Vagina (tissue), 2 donors: ENCODE results near the gene SLC24A1. TPM values are rescaled to one million over a fixed set of nuclear protein-coding genes. Genes with fewer than 3 reads are reported as not detected.

Experiments used
- DNase-seq, 2 donors: peaks; one replicate each; pipeline ENCODE4 v3.0.0-alpha.2; 2017; ENCODE audit errors: extremely low spot score in 2 of 2
- H3K27ac ChIP-seq: fragments of 200-600 bp; sonication (generic); one replicate; pipeline ENCODE4 v1.5.1; 2019
- H3K27me3 ChIP-seq: fragments of 200-600 bp; sonication (generic); one replicate; pipeline ENCODE4 v1.5.1; 2019
- H3K36me3 ChIP-seq, 2 donors: fragments of 200-600 bp; sonication (generic); one replicate each; pipeline ENCODE4 v1.5.1; 2017 to 2019
- H3K4me1 ChIP-seq: fragments of 200-600 bp; sonication (generic); one replicate; pipeline ENCODE4 v1.5.1; 2019
- H3K4me3 ChIP-seq, 2 donors: fragments of 200-600 bp; sonication (generic); 1 replicate in 1 of 2; 2 replicates in 1 of 2; pipeline ENCODE4 v1.5.1; 2016 to 2019
- H3K9me3 ChIP-seq: fragments of 200-600 bp; sonication (generic); one replicate; pipeline ENCODE4 v1.5.1; 2019
- POLR2A ChIP-seq, 2 donors: fragments of 450-650 bp; IDR thresholded peaks; one replicate each; pipeline ENCODE4 v1.6.1; 2017; ENCODE audit warnings: antibody characterized with exemption in 2 of 2, mild to moderate bottlenecking in 2 of 2, moderate library complexity in 2 of 2
- POLR2AphosphoS5 ChIP-seq, 2 donors: sonication (generic); formaldehyde crosslinking; IDR thresholded peaks; one replicate each; pipeline ENCODE4 v1.9.0; 2017; ENCODE audit warnings: antibody characterized with exemption in 2 of 2, mild to moderate bottlenecking in 2 of 2, low read depth in 1 of 2; ENCODE audit not compliant: insufficient read depth in 1 of 2
- intact Hi-C: fragments of 100-400 bp; cut with DNase I; formaldehyde crosslinking; loops from one replicate; pipeline ENCODE4 v1.15.1; 2023
- total RNA-seq: library from RNA; depleted of rRNA; stranded (reverse); fragments of >200 nt; gene quantifications from one replicate; pipeline ENCODE4 v1.2.3, GENCODE V29; 2016
- TF ChIP-seq, protein P1 (sequence below), 3 experiments: fragments of 450-650 bp in 2 of 3; fragments of 200-600 bp in 1 of 3; sonication (generic) in 1 of 3; IDR thresholded peaks; one replicate each; pipeline ENCODE4 v1.5.1; 2017 to 2019; ENCODE audit warnings: antibody characterized with exemption in 3 of 3, mild to moderate bottlenecking in 2 of 3, moderate library complexity in 2 of 3

SLC24A1 gene
- total RNA-seq, 1 donor from 2014 or later = 7.4 TPM

DNA sequence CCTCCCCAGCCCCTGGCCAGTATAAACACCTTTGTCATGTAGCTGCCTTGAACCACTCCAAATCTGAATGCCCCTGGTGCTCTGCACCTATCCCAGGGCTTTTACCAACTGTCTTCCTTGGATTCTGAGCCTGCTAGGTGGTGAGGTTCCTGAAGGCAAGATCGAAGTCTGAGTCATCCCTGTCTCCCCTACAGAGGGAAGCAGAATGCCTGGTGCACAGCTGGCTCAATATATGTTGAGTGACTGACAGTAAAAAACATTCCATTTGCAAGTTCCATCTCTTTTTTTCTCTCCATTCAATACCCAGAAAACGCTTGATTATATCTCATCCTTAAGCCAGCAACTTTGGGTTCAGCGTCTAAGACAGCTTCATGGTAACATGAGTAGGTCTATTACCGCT, 24.7 kb downstream of the SLC24A1 start:
- no peaks in the 10 kb centered on the region for H3K27me3 ChIP-seq
- H3K4me3 ChIP-seq = no peak overlapping the region
- no peaks in the 10 kb centered on the region for H3K36me3 ChIP-seq
- intact Hi-C loops = no loop called here
- H3K27ac ChIP-seq = no peak overlapping the region
- no peaks in the 10 kb centered on the region for H3K4me1 ChIP-seq
- H3K9me3 ChIP-seq = no peaks in the 10 kb centered on the region
- DNase-seq = no peak
- TF ChIP-seq POLR2AphosphoS5 (IDR thresholded peaks at IDR 0.05; ENCODE audit: insufficient read depth in 1 of 2, low read depth in 1 of 2) = no peak
- TF ChIP-seq POLR2A (IDR thresholded peaks at IDR 0.05) = no peak
- TF ChIP-seq, protein P1, sequence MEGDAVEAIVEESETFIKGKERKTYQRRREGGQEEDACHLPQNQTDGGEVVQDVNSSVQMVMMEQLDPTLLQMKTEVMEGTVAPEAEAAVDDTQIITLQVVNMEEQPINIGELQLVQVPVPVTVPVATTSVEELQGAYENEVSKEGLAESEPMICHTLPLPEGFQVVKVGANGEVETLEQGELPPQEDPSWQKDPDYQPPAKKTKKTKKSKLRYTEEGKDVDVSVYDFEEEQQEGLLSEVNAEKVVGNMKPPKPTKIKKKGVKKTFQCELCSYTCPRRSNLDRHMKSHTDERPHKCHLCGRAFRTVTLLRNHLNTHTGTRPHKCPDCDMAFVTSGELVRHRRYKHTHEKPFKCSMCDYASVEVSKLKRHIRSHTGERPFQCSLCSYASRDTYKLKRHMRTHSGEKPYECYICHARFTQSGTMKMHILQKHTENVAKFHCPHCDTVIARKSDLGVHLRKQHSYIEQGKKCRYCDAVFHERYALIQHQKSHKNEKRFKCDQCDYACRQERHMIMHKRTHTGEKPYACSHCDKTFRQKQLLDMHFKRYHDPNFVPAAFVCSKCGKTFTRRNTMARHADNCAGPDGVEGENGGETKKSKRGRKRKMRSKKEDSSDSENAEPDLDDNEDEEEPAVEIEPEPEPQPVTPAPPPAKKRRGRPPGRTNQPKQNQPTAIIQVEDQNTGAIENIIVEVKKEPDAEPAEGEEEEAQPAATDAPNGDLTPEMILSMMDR (IDR thresholded peaks at IDR 0.05) = no peak

DNA sequence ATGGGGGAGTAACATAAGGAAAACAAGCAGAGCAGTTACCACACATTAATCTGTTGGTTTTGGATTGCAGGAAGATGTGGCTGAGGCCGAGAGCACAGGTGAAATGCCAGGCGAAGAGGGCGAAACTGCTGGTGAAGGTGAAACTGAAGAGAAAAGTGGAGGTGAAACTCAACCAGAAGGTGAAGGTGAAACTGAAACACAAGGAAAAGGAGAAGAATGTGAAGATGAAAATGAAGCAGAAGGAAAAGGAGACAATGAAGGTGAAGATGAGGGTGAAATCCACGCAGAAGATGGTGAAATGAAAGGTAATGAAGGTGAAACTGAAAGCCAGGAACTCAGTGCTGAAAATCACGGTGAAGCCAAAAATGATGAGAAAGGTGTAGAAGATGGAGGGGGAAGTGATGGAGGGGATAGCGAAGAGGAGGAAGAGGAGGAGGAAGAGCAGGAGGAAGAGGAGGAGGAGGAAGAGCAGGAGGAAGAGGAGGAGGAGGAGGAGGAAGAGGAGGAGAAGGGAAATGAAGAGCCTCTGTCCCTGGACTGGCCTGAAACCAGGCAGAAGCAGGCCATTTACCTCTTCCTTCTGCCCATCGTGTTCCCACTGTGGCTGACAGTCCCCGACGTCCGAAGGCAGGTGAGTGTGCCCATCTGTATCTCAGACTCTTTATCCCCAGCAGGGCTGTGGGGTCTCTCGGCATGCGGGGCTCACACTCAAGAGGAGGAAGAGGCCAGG, 28.7 kb downstream of the SLC24A1 start:
- no peak overlapping the region for H3K4me3 ChIP-seq
- DNase-seq = no peak
- no peak overlapping the region for H3K27ac ChIP-seq
- H3K36me3 ChIP-seq = no peaks in the 10 kb centered on the region
- intact Hi-C loops = no loop called here
- H3K27me3 ChIP-seq = no peaks in the 10 kb centered on the region
- TF ChIP-seq POLR2A (IDR thresholded peaks at IDR 0.05) (no peak), POLR2AphosphoS5 (IDR thresholded peaks at IDR 0.05; ENCODE audit: insufficient read depth in 1 of 2, low read depth in 1 of 2) (no peak)
- TF ChIP-seq, protein P1 (IDR thresholded peaks at IDR 0.05) = no peak
- H3K4me1 ChIP-seq = no peaks in the 10 kb centered on the region
- no peaks in the 10 kb centered on the region for H3K9me3 ChIP-seq

DNA sequence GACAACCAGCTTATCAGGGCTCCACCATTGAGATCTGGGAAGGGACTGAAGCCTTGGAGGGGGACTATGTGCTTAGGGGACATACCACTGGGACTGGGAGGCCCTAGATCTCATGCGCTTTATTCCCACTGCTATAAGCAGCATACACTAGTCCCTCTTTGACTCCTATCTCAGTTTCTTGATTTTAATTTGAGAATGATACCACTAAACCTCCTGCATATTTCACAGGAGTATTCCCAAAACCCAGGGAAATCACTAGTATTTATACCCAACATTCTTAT, 29.2 kb downstream of the SLC24A1 start:
- intact Hi-C loops = no loop called here

DNA sequence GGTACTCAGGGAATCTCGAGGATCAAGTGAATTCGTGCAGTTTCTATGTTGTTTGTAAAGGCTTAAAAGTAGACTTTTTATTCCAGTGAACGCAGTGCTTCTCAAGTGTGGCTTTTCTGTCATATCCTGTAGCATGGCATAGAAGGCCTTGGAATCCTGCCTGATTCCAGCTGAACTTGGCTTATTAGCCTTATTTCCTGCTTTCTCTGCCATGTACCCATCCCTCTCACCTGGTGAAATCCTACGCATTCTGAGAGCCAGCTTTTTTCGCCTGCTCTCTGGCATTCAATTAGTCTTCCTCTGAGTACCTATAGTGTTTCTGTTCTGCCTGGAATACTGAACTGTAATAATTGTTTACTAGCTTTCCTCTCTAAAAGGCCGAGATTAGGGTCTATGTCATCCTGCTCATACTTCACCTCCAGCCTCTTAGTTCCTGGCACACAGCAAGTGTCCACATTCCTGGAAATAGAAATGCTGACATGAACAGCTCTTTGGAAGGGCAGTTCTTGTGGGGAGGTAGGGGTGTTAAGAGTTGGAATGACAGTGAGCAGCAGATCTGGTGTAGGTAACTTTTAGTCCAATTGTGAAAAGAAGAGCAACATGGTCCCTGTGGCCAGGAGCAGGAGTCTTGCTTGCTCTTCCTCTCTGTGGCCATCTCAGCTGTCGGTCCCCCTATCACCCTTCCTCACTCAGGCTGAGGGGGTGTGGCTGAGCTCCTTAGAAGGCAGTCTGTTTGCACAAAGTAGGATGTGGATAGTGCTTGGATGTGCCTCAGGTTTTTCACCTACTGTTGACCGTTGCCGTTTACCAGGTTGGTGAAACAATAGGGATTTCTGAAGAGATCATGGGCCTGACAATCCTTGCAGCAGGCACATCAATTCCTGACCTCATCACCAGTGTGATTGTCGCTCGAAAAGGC, 30.4 kb downstream of the SLC24A1 start:
- intact Hi-C loops = no loop called here
- Histone ChIP-seq H3K27me3 (no peaks in the 10 kb centered on the region), H3K9me3 (no peaks in the 10 kb centered on the region), H3K4me3 (no peak overlapping the region), H3K27ac (no peak overlapping the region), H3K36me3 (peaks cover 0 to 6% of the 10 kb centered on the region in 2 donors), H3K4me1 (no peaks in the 10 kb centered on the region)
- TF ChIP-seq POLR2AphosphoS5 (IDR thresholded peaks at IDR 0.05; ENCODE audit: insufficient read depth in 1 of 2, low read depth in 1 of 2) (no peak), POLR2A (IDR thresholded peaks at IDR 0.05) (no peak)
- TF ChIP-seq, protein P1 (IDR thresholded peaks at IDR 0.05) = no peak
- no peak for DNase-seq

More for the DNA sequence above, 29.2 kb downstream of the SLC24A1 start:
- no peak overlapping the region for H3K4me3 ChIP-seq
- no peak for DNase-seq
- H3K27me3 ChIP-seq = no peaks in the 10 kb centered on the region
- no peak for TF ChIP-seq POLR2A (IDR thresholded peaks at IDR 0.05)
- TF ChIP-seq, protein P1 (IDR thresholded peaks at IDR 0.05) = no peak
- TF ChIP-seq POLR2AphosphoS5 (IDR thresholded peaks at IDR 0.05; ENCODE audit: insufficient read depth in 1 of 2, low read depth in 1 of 2) = no peak
- no peaks in the 10 kb centered on the region for H3K4me1 ChIP-seq
- peaks cover 0 to 4% of the 10 kb centered on the region in 2 donors for H3K36me3 ChIP-seq
- no peaks in the 10 kb centered on the region for H3K9me3 ChIP-seq
- no peak overlapping the region for H3K27ac ChIP-seq

DNA sequence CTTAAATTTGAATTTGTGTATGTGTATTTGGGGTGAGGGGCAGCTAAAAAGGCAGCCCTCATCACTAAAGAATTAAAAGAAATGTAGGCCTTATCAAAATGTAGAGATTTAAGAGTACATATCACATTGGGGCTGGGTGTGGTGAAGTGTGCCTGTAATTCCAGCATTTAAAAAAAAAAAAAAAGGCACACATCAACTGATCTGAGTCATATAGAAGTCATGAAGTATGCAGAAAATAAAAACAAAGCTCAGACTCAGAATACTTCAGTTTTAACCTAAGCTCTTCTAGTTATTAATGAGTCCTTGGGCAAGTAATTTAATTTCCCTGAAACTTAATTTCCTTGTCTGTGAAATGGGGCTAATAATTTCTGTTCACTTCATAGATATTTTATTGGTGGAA, 31.6 kb downstream of the SLC24A1 start:
- TF ChIP-seq POLR2AphosphoS5 (IDR thresholded peaks at IDR 0.05; ENCODE audit: insufficient read depth in 1 of 2, low read depth in 1 of 2) = no peak
- no peak for TF ChIP-seq POLR2A (IDR thresholded peaks at IDR 0.05)
- TF ChIP-seq, protein P1 (IDR thresholded peaks at IDR 0.05) = no peak
- Histone ChIP-seq H3K27me3 (no peaks in the 10 kb centered on the region), H3K27ac (no peak overlapping the region), H3K36me3 (peaks cover 0 to 6% of the 10 kb centered on the region in 2 donors), H3K9me3 (no peaks in the 10 kb centered on the region), H3K4me3 (no peak overlapping the region), H3K4me1 (no peaks in the 10 kb centered on the region)
- no peak for DNase-seq
- intact Hi-C loops = no loop called here
